GM19099 (cell line): Measurements from ENCODE around the gene BDKRB2.

ENCODE experiments used
- POLR2A ChIP-seq: IDR thresholded peaks from 3 replicates; pipeline ENCODE4 v1.6.1; 2011; ENCODE audit warnings: low read depth; ENCODE audit not compliant: insufficient read length; ENCODE audit errors: extremely low read depth

Gene BDKRB2

GRCh38 chr14:96204151-96205058 is at the start of gene BDKRB2:
Gene BDKRB2 (plus strand): TSS chr14:96204839. CDS start chr14:96237108, 32,269 bp downstream.
- TF ChIP-seq POLR2A, result no peak

GRCh38 chr14:96154900-96155299 is 49.7 kb upstream of the BDKRB2 start:
- no peak for TF ChIP-seq POLR2A

GRCh38 chr14:96156804-96157760 is 47.6 kb upstream of the BDKRB2 start:
- no peak for TF ChIP-seq POLR2A

- TF ChIP-seq POLR2A, result no peak
Observed at GRCh38 chr14:96158735-96159134, 45.9 kb upstream of the BDKRB2 start.

GRCh38 chr14:96160076-96160912 is 44.3 kb upstream of the BDKRB2 start:
- TF ChIP-seq POLR2A, result no peak

- no peak for TF ChIP-seq POLR2A
Observed at GRCh38 chr14:96160913-96161310, 43.7 kb upstream of the BDKRB2 start.

- no peak for TF ChIP-seq POLR2A
Observed at GRCh38 chr14:96161636-96162035, 43.0 kb upstream of the BDKRB2 start.

- no peak for TF ChIP-seq POLR2A
Observed at GRCh38 chr14:96162265-96162664, 42.4 kb upstream of the BDKRB2 start.

- TF ChIP-seq POLR2A, result no peak
Observed at GRCh38 chr14:96162741-96163140, 41.9 kb upstream of the BDKRB2 start.

GRCh38 chr14:96164861-96165490 is 39.7 kb upstream of the BDKRB2 start:
- TF ChIP-seq POLR2A, result no peak

GRCh38 chr14:96165493-96166436 is 38.9 kb upstream of the BDKRB2 start:
- no peak for TF ChIP-seq POLR2A

GRCh38 chr14:96166461-96167223 is 38.0 kb upstream of the BDKRB2 start:
- TF ChIP-seq POLR2A, result no peak
